IMR-90 (cell line): ENCODE results near the gene TAF10. TPM values are rescaled to one million over a fixed set of nuclear protein-coding genes. Genes with fewer than 3 reads are reported as not detected.

ENCODE experiments used
- ATAC-seq: fragments of 200-7000 bp; cut with Tn5 transposase; 2 replicates; pipeline ENCODE4 v1.9.1; 2020; ENCODE audit warnings: low read depth, mild to moderate bottlenecking, moderate library complexity
- BruUV-seq: library from RNA; stranded (reverse); fragments of 400-500 nt; replicated peaks from 2 replicates; lab custom pipeline; 2021; lab: Mats Ljungman, UMichigan
- CTCF ChIA-PET: fragments of 300-600 bp; formaldehyde crosslinking; extraction: SDS; loops from one replicate; lab custom pipeline; 2021; ENCODE audit warnings: antibody characterized with exemption; lab: Yijun Ruan, JAX
- POLR2A ChIA-PET: fragments of 300-600 bp; sonication (Branson Sonifier 250); formaldehyde crosslinking; loops from one replicate; lab custom pipeline; 2022; ENCODE audit warnings: antibody characterized with exemption; ENCODE audit not compliant: unreplicated experiment; lab: Charles Lee
- DNase-seq: peaks from one replicate; pipeline ENCODE4 v3.0.0; 2013
- H2AFZ ChIP-seq: replicated peaks from 2 replicates; pipeline ENCODE3; 2013; ENCODE audit warnings: low read length, mild to moderate bottlenecking; ENCODE audit not compliant: poor library complexity
- H2AK5ac ChIP-seq: 2 replicates; pipeline ENCODE4 v1.6.1; 2013; ENCODE audit warnings: low read depth, low read length, inconsistent platforms
- H2AK9ac ChIP-seq: replicated peaks from 2 replicates; pipeline ENCODE3; 2013; ENCODE audit warnings: mild to moderate bottlenecking, low read depth, low read length, moderate library complexity; ENCODE audit not compliant: poor library complexity
- H2BK120ac ChIP-seq: 2 replicates; pipeline ENCODE4 v1.6.1; 2013; ENCODE audit warnings: low read depth, low read length, inconsistent platforms
- H2BK15ac ChIP-seq: 3 replicates; pipeline ENCODE4 v1.6.1; 2013; ENCODE audit warnings: low read depth, low read length, inconsistent platforms
- H2BK20ac ChIP-seq: 2 replicates; pipeline ENCODE4 v1.6.1; 2013; ENCODE audit warnings: low read depth, mild to moderate bottlenecking, inconsistent platforms, low read length, moderate library complexity
- H2BK5ac ChIP-seq: 2 replicates; pipeline ENCODE4 v1.6.1; 2013; ENCODE audit warnings: mild to moderate bottlenecking, low read depth, low read length, inconsistent platforms; ENCODE audit not compliant: poor library complexity, severe bottlenecking
- H3K14ac ChIP-seq: replicated peaks from 2 replicates; pipeline ENCODE4 v1.6.1; 2013; ENCODE audit warnings: low read depth, low read length, inconsistent platforms
- H3K18ac ChIP-seq: 2 replicates; pipeline ENCODE4 v1.6.1; 2013; ENCODE audit warnings: low read depth, low read length, control low read depth
- H3K23ac ChIP-seq: 2 replicates; pipeline ENCODE4 v1.6.1; 2013; ENCODE audit warnings: low read depth, low read length, inconsistent platforms
- H3K27ac ChIP-seq: 2 replicates; pipeline ENCODE4 v1.5.1; 2013; ENCODE audit warnings: mild to moderate bottlenecking, control low read depth, low read length; ENCODE audit not compliant: insufficient read depth
- H3K27me3 ChIP-seq: 2 replicates; pipeline ENCODE4 v1.6.1; 2013; ENCODE audit warnings: low read length; ENCODE audit not compliant: control insufficient read depth, insufficient read depth
- H3K36me3 ChIP-seq: 2 replicates; pipeline ENCODE4 v1.6.1; 2013; ENCODE audit warnings: low read length, mixed read lengths; ENCODE audit not compliant: control insufficient read depth, insufficient read depth
- H3K4ac ChIP-seq: 2 replicates; pipeline ENCODE4 v1.6.1; 2013; ENCODE audit warnings: low read depth, low read length, inconsistent platforms
- H3K4me1 ChIP-seq: 2 replicates; pipeline ENCODE4 v1.6.1; 2013; ENCODE audit warnings: low read length, mixed read lengths; ENCODE audit not compliant: control insufficient read depth, insufficient read depth
- H3K4me2 ChIP-seq: 2 replicates; pipeline ENCODE4 v1.6.1; 2013; ENCODE audit warnings: low read depth, mild to moderate bottlenecking, control low read depth, low read length, moderate library complexity
- H3K4me3 ChIP-seq: 2 replicates; pipeline ENCODE4 v1.5.1; 2013; ENCODE audit warnings: low read depth, mild to moderate bottlenecking, control low read depth, low read length, moderate library complexity; ENCODE audit not compliant: insufficient read depth
- H3K56ac ChIP-seq: 2 replicates; pipeline ENCODE4 v1.6.1; 2013; ENCODE audit warnings: low read length, inconsistent platforms; ENCODE audit not compliant: insufficient read depth; ENCODE audit errors: extremely low read depth
- H3K79me1 ChIP-seq, 2 experiments: 2 replicates each; pipeline ENCODE4 v1.6.1; 2013; ENCODE audit warnings: low read length in 2 of 2, inconsistent platforms in 1 of 2, low read depth in 1 of 2
- H3K9ac ChIP-seq: 2 replicates; pipeline ENCODE4 v1.6.1; 2013; ENCODE audit warnings: low read depth, low read length, control low read depth
- H3K9me1 ChIP-seq: 2 replicates; pipeline ENCODE4 v1.6.1; 2013; ENCODE audit warnings: low read length, inconsistent platforms; ENCODE audit not compliant: insufficient read depth
- H3K9me3 ChIP-seq: 2 replicates; pipeline ENCODE4 v1.6.1; 2013; ENCODE audit warnings: low read length; ENCODE audit not compliant: control insufficient read depth, insufficient read depth
- H4K20me1 ChIP-seq: 2 replicates; pipeline ENCODE4 v1.6.1; 2013; ENCODE audit warnings: low read length, inconsistent platforms; ENCODE audit not compliant: insufficient read depth
- H4K5ac ChIP-seq: 2 replicates; pipeline ENCODE4 v1.6.1; 2013; ENCODE audit warnings: mild to moderate bottlenecking, low read depth, low read length, control low read depth
- H4K8ac ChIP-seq, 2 experiments: 2 replicates each; pipeline ENCODE4 v1.6.1; 2013; ENCODE audit warnings: low read depth in 2 of 2, low read length in 2 of 2, control low read depth in 1 of 2, inconsistent platforms in 1 of 2
- H4K91ac ChIP-seq: 2 replicates; pipeline ENCODE4 v1.6.1; 2013; ENCODE audit warnings: low read depth, low read length, inconsistent platforms; ENCODE audit not compliant: insufficient read depth
- CEBPB ChIP-seq: IDR thresholded peaks from 2 replicates; pipeline ENCODE4 v1.6.1; 2012; ENCODE audit warnings: low read depth, low read length, improper control_type of control experiment
- ELK1 ChIP-seq: fragments of 150-350 bp; IDR thresholded peaks from 2 replicates; pipeline ENCODE4 v1.6.1; 2016; ENCODE audit warnings: low read depth, mild to moderate bottlenecking, low read length, moderate library complexity, borderline replicate concordance
- MAFK ChIP-seq: IDR thresholded peaks from 2 replicates; pipeline ENCODE4 v1.6.1; 2012; ENCODE audit warnings: low read depth, low read length, improper control_type of control experiment
- MXI1 ChIP-seq: IDR thresholded peaks from 2 replicates; pipeline ENCODE4 v1.6.1; 2012; ENCODE audit warnings: low read depth, mild to moderate bottlenecking, low read length, moderate library complexity, borderline replicate concordance
- NFE2L2 ChIP-seq: fragments of 150-350 bp; IDR thresholded peaks from 2 replicates; pipeline ENCODE4 v1.6.1; 2016; ENCODE audit warnings: low read depth, mild to moderate bottlenecking, low read length
- WGBS, 2 experiments: methylation state at CpG; one replicate each; pipeline versions ENCODE4 v1.1.5 to v1.1.7; 2013; ENCODE audit warnings: missing lambda C conversion rate in 2 of 2; ENCODE audit not compliant: insufficient read length in 1 of 2; ENCODE audit errors: extremely low coverage in 2 of 2; 5-methylcytosine and 5-hydroxymethylcytosine counted together
- dilution Hi-C: fragments of 300-500 bp; cut with HindIII; formaldehyde crosslinking; loops from one replicate; pipeline ENCODE4 v1.14.3; 2018; ENCODE audit warnings: low sequenced_read_pairs; ENCODE audit not compliant: unreplicated experiment
- in situ Hi-C: fragments of 300-500 bp; cut with MboI; formaldehyde crosslinking; loops from 3 replicates; pipeline ENCODE4 v1.14.3; 2019; ENCODE audit warnings: low sequenced_read_pairs, inconsistent platforms, mixed read lengths
- intact Hi-C: fragments of 100-400 bp; cut with micrococcal nuclease; formaldehyde crosslinking; loops from 2 replicates; pipeline ENCODE4 v1.10.0; 2022
- polyA plus RNA-seq, 3 experiments: library from polyadenylated mRNA; depleted of rRNA; stranded (reverse); fragments of >200 nt; gene quantifications; 2 replicates each; pipeline ENCODE4 v1.2.3, GENCODE V29; 2012; ENCODE audit warnings: low replicate concordance in 1 of 3
- total RNA-seq: library from RNA; depleted of rRNA; stranded (reverse); fragments of >200 nt; gene quantifications from 2 replicates; pipeline ENCODE4 v1.2.3, GENCODE V29; 2012

The TAF10 gene
- total and polyA plus RNA-seq, 2 of the 4 experiments (the other 2 are of a cell fraction): 18.6 to 132 TPM

GRCh38 chr11:6642957-6643356 is 30.9 kb upstream of the TAF10 start:
- Histone ChIP-seq H3K27ac (no peak overlapping the region), H4K8ac (no peak overlapping the region), H3K36me3 (peaks cover 25% of the 10 kb centered on the region), H3K27me3 (no peaks in the 10 kb centered on the region), H2AFZ (no peak overlapping the region), H3K79me1 (peaks cover 5 to 36% of the 10 kb centered on the region in 2 experiments; a peak in 3 of 4 replicates), H2BK20ac (no peak overlapping the region), H3K18ac (no peak overlapping the region), H3K9me1 (peaks cover 20% of the 10 kb centered on the region), H4K5ac (no peak overlapping the region), H2BK15ac (no peak overlapping the region), H4K20me1 (peaks cover 5% of the 10 kb centered on the region; the same call in 1 of the 2 replicates), H3K4ac (no peak overlapping the region), H3K23ac (no peak overlapping the region), H2AK9ac (no peak overlapping the region), H3K9me3 (no peaks in the 10 kb centered on the region), H2AK5ac (no peak overlapping the region), H3K4me3 (no peak overlapping the region), H3K4me2 (no peak overlapping the region), H3K56ac (no peak overlapping the region), H3K14ac (no peak overlapping the region), H2BK5ac (no peak overlapping the region), H3K4me1 (peaks cover 19% of the 10 kb centered on the region), H4K91ac (no peak overlapping the region), H3K9ac (no peak overlapping the region), H2BK120ac (no peak overlapping the region)
- no TSS peak for BruUV-seq
- dilution Hi-C loops: no loop called here
- in situ Hi-C loops: no loop called here
- ATAC-seq: no peak
- intact Hi-C loops: no loop called here
- no peak for TF ChIP-seq MXI1
- TF ChIP-seq NFE2L2: no peak
- no peak for TF ChIP-seq MAFK
- no peak for TF ChIP-seq ELK1
- no peak for TF ChIP-seq CEBPB
- ChIA-PET POLR2A (no interaction called here), CTCF (no interaction called here)
- DNase-seq: no peak
- WGBS, 2 experiments: 86% methylated on average over 6 of the region's 7 CpGs; no CpG with 5 or more reads in 1 of the 2 experiments
